SW 1271 (cell line): ENCODE results near the gene SH3TC1.

Source experiments
- DNase-seq, 2 experiments: peaks; one replicate each; lab custom pipeline; 2025; lab: John Stamatoyannopoulos, UW

Gene SH3TC1

DNA sequence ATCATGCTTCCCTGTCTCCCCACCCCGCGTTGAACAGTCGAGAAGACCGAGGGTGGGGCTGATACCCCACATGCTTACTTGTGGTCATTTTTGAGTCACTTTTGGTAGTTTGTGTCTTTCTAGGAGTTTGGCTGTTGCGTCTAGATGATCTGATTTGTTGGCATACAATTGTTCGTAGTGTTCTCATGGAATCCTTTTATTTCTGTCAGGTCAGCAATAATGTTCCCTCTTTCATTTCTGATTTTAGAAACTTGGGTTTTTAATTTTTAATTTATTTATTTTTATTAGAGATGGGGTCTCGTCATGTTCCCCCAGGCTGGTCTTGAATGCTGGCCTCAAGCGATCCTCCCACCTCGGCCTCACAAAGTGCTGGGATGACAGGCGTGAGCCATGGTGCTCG lies 30.9 kb downstream of the SH3TC1 start:
- DNase-seq: no peak

DNA sequence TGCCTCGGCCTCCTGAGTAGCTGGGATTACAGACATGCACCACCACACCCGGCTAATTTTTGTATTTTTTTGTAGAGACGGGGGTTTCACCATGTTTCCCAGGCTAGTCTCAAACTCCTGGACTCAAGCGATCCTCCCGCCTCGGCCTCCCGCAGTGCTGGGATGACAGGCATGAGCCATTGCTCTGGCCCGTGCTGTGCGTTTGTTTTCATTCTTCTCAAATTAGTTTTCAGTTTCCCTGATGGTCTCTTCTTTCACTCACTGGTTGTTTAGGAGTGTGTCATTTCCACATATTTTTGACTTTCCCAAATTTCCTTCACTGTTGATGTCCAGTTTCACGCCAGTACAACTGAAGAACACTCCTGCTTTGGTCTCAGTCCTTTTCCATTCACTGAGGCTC lies 31.8 kb downstream of the SH3TC1 start:
- no peak for DNase-seq

DNA sequence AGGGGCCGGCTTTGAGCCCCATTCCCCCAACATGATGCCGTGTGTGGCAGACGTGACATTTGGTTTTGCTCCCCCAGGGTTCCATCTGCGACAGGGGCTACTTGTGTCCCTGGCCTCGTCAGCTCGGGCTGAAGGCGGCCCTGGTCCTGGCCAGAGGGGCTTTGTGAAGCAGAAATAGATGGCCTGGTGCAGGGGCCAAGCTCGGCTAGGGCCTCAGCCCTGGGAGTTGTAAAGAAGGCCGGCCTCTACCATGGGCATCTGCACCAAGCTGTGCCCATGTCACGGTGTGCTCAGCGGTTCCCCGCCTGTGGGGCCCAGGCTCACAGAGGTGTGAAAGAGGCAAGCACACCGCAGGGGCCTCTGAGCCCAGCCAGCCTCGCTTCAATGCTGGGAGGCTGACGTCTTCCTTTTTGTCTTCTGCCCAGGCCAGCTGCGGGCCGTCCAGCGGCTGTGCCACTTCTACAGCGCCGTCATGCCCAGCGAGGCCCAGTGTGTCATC lies 32.5 kb downstream of the SH3TC1 start:
- DNase-seq: no peak

- DNase-seq: no peak
Observed at GRCh38 chr4:8232748-8233147, 33.7 kb downstream of the SH3TC1 start.

DNA sequence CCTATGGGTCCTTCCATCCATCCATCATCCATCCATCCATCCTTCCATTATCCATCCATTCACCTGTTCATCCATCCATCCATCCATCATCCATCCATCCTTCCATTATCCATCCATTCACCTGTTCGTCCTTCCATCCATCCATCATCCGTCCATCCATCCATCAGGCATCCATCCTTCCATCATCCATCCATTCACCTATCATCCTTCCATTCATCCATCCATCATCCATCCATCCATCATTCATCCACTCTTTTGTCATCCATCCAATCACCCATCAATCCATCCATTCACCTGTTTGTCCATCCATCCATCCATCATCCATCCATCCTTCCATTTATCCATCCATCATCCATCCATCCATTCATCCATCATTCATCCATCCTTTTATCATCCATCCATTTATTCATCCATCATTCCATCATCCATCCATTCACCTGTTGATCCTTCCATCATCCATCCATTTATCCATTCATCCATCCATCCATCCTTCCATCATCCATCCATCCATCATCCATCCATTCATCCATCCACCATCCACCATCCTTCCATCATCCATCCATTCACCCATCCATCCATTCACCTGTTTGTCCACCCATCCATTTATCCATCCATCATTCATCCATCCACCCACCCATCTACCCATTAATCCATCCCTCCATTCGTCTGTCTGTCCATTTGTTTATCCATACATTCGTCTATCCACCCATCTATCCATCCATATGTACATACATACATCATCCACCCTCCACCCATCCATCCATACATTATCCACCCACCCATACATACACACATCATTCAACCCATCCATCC lies 34.8 kb downstream of the SH3TC1 start:
- no peak for DNase-seq

DNA sequence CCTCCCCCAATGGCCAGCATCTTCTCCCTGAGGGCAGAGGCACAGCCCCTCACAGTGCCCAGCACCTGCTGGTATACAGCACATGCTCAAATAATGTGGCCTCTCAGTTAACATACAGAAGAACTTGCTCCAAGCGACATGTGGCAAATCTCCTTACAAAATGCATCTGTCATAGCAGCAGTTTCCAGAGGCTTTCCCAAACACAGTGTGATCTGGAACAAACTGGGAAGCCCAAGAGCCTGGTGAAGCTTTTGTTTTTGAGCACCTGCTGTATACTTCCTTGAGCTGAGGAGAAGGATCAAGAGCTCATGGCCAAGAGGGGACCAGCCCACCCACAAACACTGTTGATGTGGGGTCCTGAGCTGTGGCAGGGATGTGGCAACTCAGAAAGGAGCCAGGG lies 35.6 kb downstream of the SH3TC1 start:
- DNase-seq: no peak

GRCh38 chr4:8235224-8235623 lies 36.1 kb downstream of the SH3TC1 start:
- no peak for DNase-seq

DNA sequence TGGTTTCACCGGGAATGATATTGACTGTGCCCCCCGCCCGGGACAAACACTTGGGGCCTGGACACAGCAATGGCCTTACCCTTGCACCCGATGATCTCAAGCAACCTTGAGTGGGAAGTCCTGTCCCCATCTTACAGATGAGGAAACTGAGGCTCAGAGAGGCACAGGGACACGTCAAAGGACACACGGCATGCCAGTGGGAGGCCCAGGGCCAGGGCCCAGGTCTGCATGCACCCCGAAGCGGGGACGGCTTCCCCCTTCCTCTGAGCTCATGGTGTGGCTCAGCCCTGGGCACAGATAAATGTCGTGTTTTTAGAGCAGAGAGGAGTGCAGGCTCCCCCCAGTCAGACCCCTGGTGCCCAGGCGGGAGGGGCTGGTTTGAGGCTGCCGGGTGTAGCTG lies 36.6 kb downstream of the SH3TC1 start:
- DNase-seq: no peak

- DNase-seq: no peak
Observed at GRCh38 chr4:8236106-8236919, 37.2 kb downstream of the SH3TC1 start.

DNA sequence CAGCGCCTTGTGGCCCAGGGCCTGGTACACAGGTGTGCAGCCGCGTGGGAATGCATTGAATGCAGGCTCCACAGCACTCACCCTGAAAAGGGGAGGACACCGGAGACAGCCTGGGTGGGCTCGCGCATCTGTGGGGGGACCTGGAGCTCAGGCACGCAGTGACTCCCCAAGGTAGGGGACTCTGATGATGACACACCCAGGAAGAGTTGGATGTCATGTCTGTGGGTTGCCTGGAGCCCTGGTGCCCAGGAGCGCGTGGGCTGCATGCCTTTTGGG lies 37.8 kb downstream of the SH3TC1 start:
- no peak for DNase-seq

DNA sequence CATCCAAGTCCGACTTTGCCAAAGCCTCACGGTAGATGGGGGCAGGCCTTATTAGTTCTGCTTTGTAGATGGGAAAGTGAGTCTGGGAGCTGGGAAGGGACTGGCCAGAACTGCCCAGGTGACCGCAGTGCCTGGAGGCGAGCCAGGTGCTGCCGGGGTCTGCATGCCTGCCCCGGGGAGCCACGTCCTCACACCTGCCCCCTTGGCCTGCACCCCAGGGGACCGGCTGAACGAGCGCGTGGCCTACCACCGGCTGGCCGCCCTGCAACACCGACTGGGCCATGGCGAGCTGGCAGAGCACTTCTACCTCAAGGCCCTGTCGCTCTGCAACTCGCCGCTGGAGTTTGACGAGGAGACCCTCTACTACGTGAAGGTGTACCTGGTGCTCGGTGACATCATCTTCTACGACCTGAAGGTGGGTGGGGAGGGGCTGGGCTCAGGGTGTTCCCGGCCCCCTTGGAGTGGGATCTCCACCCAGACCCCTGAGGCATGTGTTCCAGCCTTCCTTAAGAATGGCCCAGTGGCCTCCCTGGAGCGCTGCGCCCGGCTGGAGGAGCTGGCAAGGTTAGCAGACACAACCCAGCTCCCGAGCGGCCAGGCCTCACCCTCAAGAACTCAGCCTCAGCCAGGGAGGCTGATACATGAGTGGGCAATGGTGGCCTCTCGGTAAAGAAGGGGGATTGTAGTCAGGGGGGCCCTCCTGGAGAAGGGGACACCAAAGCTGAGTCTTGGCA lies 38.3 kb downstream of the SH3TC1 start:
- DNase-seq: no peak

GRCh38 chr4:8238036-8238511 lies 39.0 kb downstream of the SH3TC1 start:
- DNase-seq: no peak

- no peak for DNase-seq
Observed at GRCh38 chr4:8238515-8239053, 39.5 kb downstream of the SH3TC1 start.

- no peak for DNase-seq
Observed at GRCh38 chr4:8239226-8239625, 40.1 kb downstream of the SH3TC1 start.

GRCh38 chr4:8239661-8240060 lies 40.6 kb downstream of the SH3TC1 start:
- no peak for DNase-seq

DNA sequence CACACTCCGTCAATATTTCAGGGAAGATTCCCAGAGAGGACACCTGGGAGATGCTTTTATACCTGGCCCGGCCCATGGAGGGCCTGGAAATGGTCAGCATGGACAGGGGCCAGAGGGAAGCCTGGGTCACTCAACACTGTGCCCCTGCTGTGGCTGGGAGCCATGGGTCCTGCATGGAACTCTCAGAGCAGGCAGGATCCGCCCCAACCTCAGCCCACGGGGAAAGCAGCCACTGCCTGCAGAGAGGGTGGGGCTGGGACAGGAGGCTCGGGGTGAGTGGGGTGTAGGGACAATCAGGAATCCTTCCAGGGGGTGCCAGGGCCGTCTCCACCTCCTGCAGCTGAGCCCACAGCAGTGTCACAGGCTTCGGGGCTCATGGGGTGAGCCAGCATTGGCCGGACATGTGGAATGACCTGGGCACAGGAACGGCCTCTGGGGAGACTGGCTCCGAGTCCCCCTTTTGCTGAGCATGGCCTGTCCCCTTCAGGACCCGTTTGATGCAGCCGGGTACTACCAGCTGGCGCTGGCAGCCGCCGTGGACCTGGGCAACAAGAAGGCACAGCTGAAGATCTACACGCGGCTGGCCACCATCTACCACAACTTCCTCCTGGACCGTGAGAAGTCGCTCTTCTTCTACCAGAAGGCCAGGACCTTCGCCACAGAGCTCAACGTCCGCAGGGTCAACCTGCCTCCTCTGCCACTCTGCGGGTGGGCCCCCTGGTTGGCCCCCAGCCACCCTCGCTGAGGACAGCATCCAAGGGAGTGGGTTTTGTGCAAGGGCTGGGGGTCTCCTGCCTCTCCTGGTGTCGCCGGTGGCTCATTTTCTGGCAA lies 41.3 kb downstream of the SH3TC1 start:
- no peak for DNase-seq

GRCh38 chr4:8241211-8241779 lies 42.2 kb downstream of the SH3TC1 start:
- DNase-seq: no peak

DNA sequence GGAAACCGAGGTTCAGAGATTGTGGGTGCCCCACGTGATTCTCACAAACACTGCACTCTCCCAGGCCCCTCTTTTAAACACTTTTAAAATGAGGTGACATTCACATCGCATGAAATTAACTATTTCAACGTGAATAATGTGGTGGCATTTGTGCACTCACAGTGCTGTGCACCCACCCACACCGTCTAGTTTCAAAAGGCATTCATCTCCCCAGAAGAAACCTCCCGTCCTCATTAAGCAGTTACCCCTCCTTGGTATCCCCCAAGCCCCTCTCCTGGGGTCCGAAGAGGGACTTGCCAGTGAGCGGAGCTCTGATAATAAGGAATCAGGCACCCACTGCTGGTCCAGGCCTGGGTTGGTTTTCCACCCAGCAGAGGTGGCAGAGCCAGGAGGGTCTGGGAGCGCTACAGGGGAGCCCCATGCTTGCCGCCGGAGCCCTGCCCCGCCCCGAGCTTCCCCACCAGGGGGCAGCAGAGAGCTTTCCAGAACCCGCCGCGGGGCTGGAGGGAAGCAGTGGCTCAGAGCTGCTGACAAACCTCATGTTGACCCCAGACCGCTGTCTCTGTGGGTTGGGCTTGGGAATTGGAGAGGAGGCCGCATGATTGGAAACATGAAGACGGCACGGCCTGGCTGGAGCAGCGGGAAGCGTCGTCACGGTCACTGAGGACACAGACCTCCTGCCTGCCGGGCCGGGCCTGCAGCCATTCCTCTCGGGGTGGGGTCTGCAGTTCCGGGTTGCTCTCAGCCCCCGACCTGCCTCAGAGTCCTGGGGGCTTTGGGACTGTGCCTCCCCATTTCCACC lies 43.0 kb downstream of the SH3TC1 start:
- DNase-seq: peak in 1 of 2 experiments; percentile 34

DNA sequence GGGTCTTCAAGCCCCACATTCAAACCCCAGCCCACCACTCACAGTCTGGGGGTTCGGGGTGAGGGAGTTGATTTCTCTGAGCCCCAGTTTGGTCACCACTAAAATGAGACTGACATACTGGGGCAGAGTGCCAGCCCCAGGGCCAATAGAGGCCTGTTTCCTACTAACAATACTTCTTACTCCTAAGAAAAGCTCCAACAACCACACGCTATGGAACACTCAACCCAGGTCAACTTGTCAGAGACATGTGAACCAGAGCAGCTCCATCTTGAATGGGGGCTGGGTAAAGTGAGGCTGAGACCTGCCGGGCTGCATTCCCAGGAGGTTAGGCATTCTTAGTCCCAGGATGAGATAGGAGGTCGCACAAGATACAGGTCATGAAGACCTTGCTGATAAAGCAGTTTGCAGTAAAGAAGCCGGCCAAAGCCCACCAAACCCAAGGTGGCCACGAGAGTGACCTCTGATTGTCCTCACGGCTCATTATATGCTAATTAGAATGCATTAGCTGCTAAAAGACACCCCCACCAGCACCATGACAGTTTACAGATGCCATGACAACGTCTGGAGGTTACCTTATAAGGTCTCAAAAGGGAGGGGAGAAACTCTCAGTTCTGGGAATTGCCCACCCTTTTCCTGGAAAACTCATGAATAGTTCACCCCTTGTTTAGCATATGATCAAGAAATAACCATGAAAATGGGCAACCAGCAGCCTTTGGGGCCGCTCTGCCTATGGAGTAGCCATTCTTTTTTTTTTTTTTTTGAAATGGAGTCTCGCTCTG lies 43.9 kb downstream of the SH3TC1 start:
- DNase-seq: no peak
